Upper lobe of left lung (tissue), 6 donors: ENCODE results near the gene TVP23A. TPM values are rescaled to one million over a fixed set of nuclear protein-coding genes. Genes with fewer than 3 reads are reported as not detected.

Experiments used
- ATAC-seq, 2 donors: fragments of 200-7000 bp; cut with Tn5 transposase; one replicate each; pipeline ENCODE4 v1.9.1; 2022; ENCODE audit warnings: mild to moderate bottlenecking in 2 of 2, moderate library complexity in 2 of 2; ENCODE audit not compliant: low FRiP score in 2 of 2
- DNase-seq, 2 donors: peaks; one replicate each; pipeline ENCODE4 v3.0.0-alpha.2; 2019 to 2020
- H3K27ac ChIP-seq, 4 donors: fragments of 200-600 bp; sonication (generic); one replicate each; pipeline ENCODE4 v1.5.1; 2016 to 2019
- H3K27me3 ChIP-seq, 4 donors: fragments of 200-600 bp; sonication (generic); one replicate each; pipeline ENCODE4 v1.5.1; 2017 to 2019
- H3K36me3 ChIP-seq, 4 donors: fragments of 200-600 bp; sonication (generic); one replicate each; pipeline ENCODE4 v1.5.1; 2016 to 2019
- H3K4me1 ChIP-seq, 4 donors: fragments of 200-600 bp; sonication (generic); one replicate each; pipeline ENCODE4 v1.5.1; 2018 to 2019
- H3K4me3 ChIP-seq, 4 donors: fragments of 200-600 bp; sonication (generic); one replicate each; pipeline ENCODE4 v1.5.1; 2017 to 2019; ENCODE audit warnings: mild to moderate bottlenecking in 2 of 4, moderate library complexity in 1 of 4
- H3K9me3 ChIP-seq, 4 donors: fragments of 200-600 bp; sonication (generic); one replicate each; pipeline ENCODE4 v1.5.1; 2018 to 2019
- CTCF ChIP-seq, 6 experiments: fragments of 450-650 bp in 4 of 6; fragments of 200-600 bp in 2 of 6; sonication (generic) in 2 of 6; IDR thresholded peaks; one replicate each; pipeline ENCODE4 v1.5.1; 2016 to 2019; ENCODE audit warnings: antibody characterized with exemption in 6 of 6
- EP300 ChIP-seq, 4 donors: sonication (generic); formaldehyde crosslinking; IDR thresholded peaks; one replicate each; pipeline ENCODE4 v1.5.1; 2017; ENCODE audit warnings: antibody characterized with exemption in 4 of 4, control low read depth in 2 of 4
- POLR2A ChIP-seq, 4 donors: fragments of 450-650 bp; IDR thresholded peaks; one replicate each; pipeline ENCODE4 v1.5.1; 2016 to 2017; ENCODE audit warnings: antibody characterized with exemption in 4 of 4, mild to moderate bottlenecking in 2 of 4
- POLR2AphosphoS5 ChIP-seq, 2 donors: sonication (generic); formaldehyde crosslinking; IDR thresholded peaks; one replicate each; pipeline ENCODE4 v1.5.1; 2017; ENCODE audit warnings: antibody characterized with exemption in 2 of 2
- WGBS, 2 donors: methylation state at CpG; one replicate each; pipeline ENCODE4 v1.1.5; 2017 to 2018; 5-methylcytosine and 5-hydroxymethylcytosine counted together
- total RNA-seq, 6 donors: library from RNA; depleted of rRNA in 4 of 6; stranded (reverse); fragments of >200 nt in 4 of 6; gene quantifications; one replicate each; pipeline versions ENCODE4 v1.1.0 to v1.2.1, GENCODE V29; 2016 to 2021
- donor health status: DM: no; HTN: no; CAD: no; lungs with moderate emphysema.
- donor health status: DM: no; HTN: yes; CAD: no; lungs with severe emphysema.

Gene TVP23A
- total RNA-seq, 6 donors from 2014 or later, result 0.20 to 2.3 (median 0.61) TPM; not detected in 2

GRCh38 chr16:10847176-10847575 is 28.6 kb upstream of the TVP23A start:
- Histone ChIP-seq H3K27ac (peak overlapping the region; percentile 60 to 84 (median 72)), H3K27me3 (no peaks in the 10 kb centered on the region), H3K36me3 (no peaks in the 10 kb centered on the region), H3K9me3 (no peaks in the 10 kb centered on the region), H3K4me3 (no peak overlapping the region), H3K4me1 (peaks cover 5 to 37% (median 22%) of the 10 kb centered on the region in 4 donors)
- ATAC-seq (peak in 1 of 2 donors; percentile 64), DNase-seq (peak in 1 of 2 donors; percentile 57)
- 42 to 46% methylated on average over 2 of the region's 2 CpGs for WGBS, 2 donors
- TF ChIP-seq POLR2AphosphoS5 (IDR thresholded peaks at IDR 0.05) (peak; percentile 26 to 30), EP300 (IDR thresholded peaks at IDR 0.05) (no peak)

- Histone ChIP-seq H3K27me3 (no peaks in the 10 kb centered on the region), H3K36me3 (no peaks in the 10 kb centered on the region), H3K27ac (peak overlapping the region; percentile 60 to 84 (median 72)), H3K4me1 (peaks cover 5 to 37% (median 16%) of the 10 kb centered on the region in 4 donors), H3K9me3 (no peaks in the 10 kb centered on the region), H3K4me3 (no peak overlapping the region)
- TF ChIP-seq CTCF (IDR thresholded peaks at IDR 0.05), result no peak
- ATAC-seq (peak; percentile 27 to 77), DNase-seq (no peak)
- WGBS, 2 donors, result 84 to 88% methylated on average over 14 of the region's 14 CpGs
Measured at GRCh38 chr16:10846213-10846998, 27.8 kb upstream of the TVP23A start.

- 83 to 85% methylated on average over 16 of the region's 16 CpGs for WGBS, 2 donors
- Histone ChIP-seq H3K27ac (no peak overlapping the region), H3K27me3 (no peaks in the 10 kb centered on the region), H3K9me3 (no peaks in the 10 kb centered on the region), H3K4me3 (no peak overlapping the region), H3K4me1 (peaks cover 0 to 17% (median 10%) of the 10 kb centered on the region in 4 donors), H3K36me3 (no peaks in the 10 kb centered on the region)
- ATAC-seq (no peak), DNase-seq (no peak)
- TF ChIP-seq POLR2AphosphoS5 (IDR thresholded peaks at IDR 0.05) (no peak), EP300 (IDR thresholded peaks at IDR 0.05) (no peak), POLR2A (IDR thresholded peaks at IDR 0.05) (no peak)
Measured at GRCh38 chr16:10840703-10841102, 22.1 kb upstream of the TVP23A start.

GRCh38 chr16:10839279-10839666 is 20.7 kb upstream of the TVP23A start:
- no peaks in the 10 kb centered on the region for H3K36me3 ChIP-seq
- H3K4me1 ChIP-seq, result peaks cover 0 to 17% (median 10%) of the 10 kb centered on the region in 4 donors
- ATAC-seq (no peak), DNase-seq (no peak)
- 59 to 64% methylated on average over 6 of the region's 6 CpGs for WGBS, 2 donors
- H3K9me3 ChIP-seq, result no peaks in the 10 kb centered on the region
- H3K27ac ChIP-seq, result no peak overlapping the region
- TF ChIP-seq POLR2A (IDR thresholded peaks at IDR 0.05), result no peak
- TF ChIP-seq CTCF (IDR thresholded peaks at IDR 0.05), result no peak
- no peak for TF ChIP-seq POLR2AphosphoS5 (IDR thresholded peaks at IDR 0.05)
- TF ChIP-seq EP300 (IDR thresholded peaks at IDR 0.05), result no peak
- H3K4me3 ChIP-seq, result no peak overlapping the region
- no peaks in the 10 kb centered on the region for H3K27me3 ChIP-seq

GRCh38 chr16:10838621-10839278 is 20.2 kb upstream of the TVP23A start:
- ATAC-seq (no peak), DNase-seq (no peak)
- 89 to 91% methylated on average over 9 to 10 of the region's 10 CpGs for WGBS, 2 donors
- Histone ChIP-seq H3K36me3 (no peaks in the 10 kb centered on the region), H3K27ac (no peak overlapping the region), H3K4me1 (peaks cover 0 to 16% (median 10%) of the 10 kb centered on the region in 4 donors), H3K4me3 (no peak overlapping the region), H3K9me3 (no peaks in the 10 kb centered on the region), H3K27me3 (no peaks in the 10 kb centered on the region)
- TF ChIP-seq POLR2A (IDR thresholded peaks at IDR 0.05) (no peak), EP300 (IDR thresholded peaks at IDR 0.05) (no peak)

- H3K9me3 ChIP-seq, result no peaks in the 10 kb centered on the region
- WGBS, 2 donors, result 76 to 88% methylated on average over 1 of the region's 1 CpG
- H3K27ac ChIP-seq, result no peak overlapping the region
- no peak for DNase-seq
- ATAC-seq, result no peak
- H3K4me3 ChIP-seq, result no peak overlapping the region
- no peak for TF ChIP-seq EP300 (IDR thresholded peaks at IDR 0.05)
- no peak for TF ChIP-seq POLR2AphosphoS5 (IDR thresholded peaks at IDR 0.05)
- no peak for TF ChIP-seq CTCF (IDR thresholded peaks at IDR 0.05)
- no peak for TF ChIP-seq POLR2A (IDR thresholded peaks at IDR 0.05)
- H3K27me3 ChIP-seq, result no peaks in the 10 kb centered on the region
- H3K4me1 ChIP-seq, result peaks cover 0 to 6% (median 4%) of the 10 kb centered on the region in 4 donors
- H3K36me3 ChIP-seq, result no peaks in the 10 kb centered on the region
Measured at GRCh38 chr16:10836174-10836853, 17.7 kb upstream of the TVP23A start.
